Stomach (tissue), 9 donors: ENCODE results near the gene BET1L. TPM values are rescaled to one million over a fixed set of nuclear protein-coding genes. Genes with fewer than 3 reads are reported as not detected.

Experiments used
- DNase-seq, 2 donors: peaks; one replicate each; pipeline versions ENCODE4 v3.0.0 to v3.0.0-alpha.2; 2013 to 2019
- H3K27ac ChIP-seq, 5 donors: fragments of 200-600 bp in 4 of 5; sonication (generic) in 4 of 5; one replicate each; pipeline ENCODE4 v1.5.1; 2013 to 2019; ENCODE audit warnings: mild to moderate bottlenecking in 1 of 5, moderate library complexity in 1 of 5
- H3K27me3 ChIP-seq, 3 donors: fragments of 200-600 bp; sonication (generic); one replicate each; pipeline ENCODE4 v1.5.1; 2017 to 2019; ENCODE audit warnings: mixed run types in 1 of 3
- H3K36me3 ChIP-seq, 4 donors: fragments of 200-600 bp; sonication (generic); 1 replicate in 3 of 4; 2 replicates in 1 of 4; pipeline ENCODE4 v1.5.1; 2016 to 2019
- H3K4me1 ChIP-seq, 4 donors: fragments of 200-600 bp; sonication (generic); one replicate each; pipeline ENCODE4 v1.5.1; 2016 to 2019
- H3K4me3 ChIP-seq, 4 donors: fragments of 200-600 bp; sonication (generic) in 3 of 4; one replicate each; pipeline ENCODE4 v1.5.1; 2016 to 2019; ENCODE audit warnings: mild to moderate bottlenecking in 1 of 4
- H3K9me3 ChIP-seq, 4 donors: fragments of 200-600 bp; sonication (generic); one replicate each; pipeline ENCODE4 v1.5.1; 2016 to 2019
- EP300 ChIP-seq: sonication (generic); formaldehyde crosslinking; IDR thresholded peaks from one replicate; pipeline ENCODE4 v1.6.1; 2017; ENCODE audit warnings: antibody characterized with exemption
- POLR2A ChIP-seq, 4 donors: fragments of 450-650 bp; IDR thresholded peaks; one replicate each; pipeline ENCODE4 v1.6.1; 2016; ENCODE audit warnings: antibody characterized with exemption in 4 of 4, control low read depth in 2 of 4, mild to moderate bottlenecking in 1 of 4, moderate library complexity in 1 of 4
- POLR2AphosphoS5 ChIP-seq, 3 donors: sonication (generic); formaldehyde crosslinking; IDR thresholded peaks; one replicate each; pipeline ENCODE4 v1.6.1; 2016; ENCODE audit warnings: antibody characterized with exemption in 3 of 3
- WGBS, 5 donors: extraction: QIAGEN DNeasy Blood & Tissue Kit in 3 of 5; methylation state at CpG; one replicate each; pipeline versions ENCODE4 v1.1.5 to v1.1.7; 2013 to 2018; 5-methylcytosine and 5-hydroxymethylcytosine counted together
- intact Hi-C: fragments of 100-400 bp; cut with DNase I; formaldehyde crosslinking; loops from one replicate; pipeline ENCODE4 v1.15.1; 2023; ENCODE audit warnings: low total_unique reads
- polyA plus RNA-seq, 3 donors: library from polyadenylated mRNA; stranded (reverse); fragments of 200-250 nt; gene quantifications; one replicate each; pipeline ENCODE4 v1.2.3, GENCODE V29; 2013
- total RNA-seq, 5 donors: library from RNA; depleted of rRNA; stranded (reverse); fragments of >200 nt; gene quantifications; one replicate each; pipeline versions ENCODE4 v1.1.0 to v1.2.3, GENCODE V29; 2014 to 2016
- TF ChIP-seq, protein P1 (sequence below), 7 experiments: fragments of 450-650 bp in 4 of 7; fragments of 200-600 bp in 3 of 7; sonication (generic) in 3 of 7; IDR thresholded peaks; one replicate each; pipeline ENCODE4 v1.5.1; 2016 to 2019; ENCODE audit warnings: antibody characterized with exemption in 7 of 7, control low read depth in 2 of 7, mild to moderate bottlenecking in 1 of 7
- donor health status: healthy with polysubstance abuse.
- donor health status: Bipolar disorder and iron deficiency.
- donor health status: healthy.

Gene BET1L
- total and polyA plus RNA-seq, 8 donors = 7.0 to 38.3 (median 26.6) TPM

GRCh38 chr11:206002-206384 lies 1.2 kb downstream of the BET1L start:
- Histone ChIP-seq H3K9me3 (no peaks in the 10 kb centered on the region), H3K27me3 (no peaks in the 10 kb centered on the region), H3K27ac (peak overlapping the region in 4 of 5 donors; percentile 98 to 100 (median 99)), H3K4me1 (peaks cover 31 to 75% (median 64%) of the 10 kb centered on the region in 4 donors), H3K36me3 (peaks cover 22 to 62% (median 60%) of the 10 kb centered on the region in 4 donors), H3K4me3 (peak overlapping the region; percentile 82 to 100 (median 92))
- DNase-seq = peak; percentile 11 to 23
- WGBS, 5 donors = 64 to 75% (median 71%) methylated on average over 6 to 7 of the region's 7 CpGs
- intact Hi-C loops = no loop called here
- TF ChIP-seq, protein P1, sequence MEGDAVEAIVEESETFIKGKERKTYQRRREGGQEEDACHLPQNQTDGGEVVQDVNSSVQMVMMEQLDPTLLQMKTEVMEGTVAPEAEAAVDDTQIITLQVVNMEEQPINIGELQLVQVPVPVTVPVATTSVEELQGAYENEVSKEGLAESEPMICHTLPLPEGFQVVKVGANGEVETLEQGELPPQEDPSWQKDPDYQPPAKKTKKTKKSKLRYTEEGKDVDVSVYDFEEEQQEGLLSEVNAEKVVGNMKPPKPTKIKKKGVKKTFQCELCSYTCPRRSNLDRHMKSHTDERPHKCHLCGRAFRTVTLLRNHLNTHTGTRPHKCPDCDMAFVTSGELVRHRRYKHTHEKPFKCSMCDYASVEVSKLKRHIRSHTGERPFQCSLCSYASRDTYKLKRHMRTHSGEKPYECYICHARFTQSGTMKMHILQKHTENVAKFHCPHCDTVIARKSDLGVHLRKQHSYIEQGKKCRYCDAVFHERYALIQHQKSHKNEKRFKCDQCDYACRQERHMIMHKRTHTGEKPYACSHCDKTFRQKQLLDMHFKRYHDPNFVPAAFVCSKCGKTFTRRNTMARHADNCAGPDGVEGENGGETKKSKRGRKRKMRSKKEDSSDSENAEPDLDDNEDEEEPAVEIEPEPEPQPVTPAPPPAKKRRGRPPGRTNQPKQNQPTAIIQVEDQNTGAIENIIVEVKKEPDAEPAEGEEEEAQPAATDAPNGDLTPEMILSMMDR (IDR thresholded peaks at IDR 0.05) = no peak
- TF ChIP-seq POLR2AphosphoS5 (IDR thresholded peaks at IDR 0.05) (no peak), EP300 (no peak), POLR2A (IDR thresholded peaks at IDR 0.05) (no peak)

DNA sequence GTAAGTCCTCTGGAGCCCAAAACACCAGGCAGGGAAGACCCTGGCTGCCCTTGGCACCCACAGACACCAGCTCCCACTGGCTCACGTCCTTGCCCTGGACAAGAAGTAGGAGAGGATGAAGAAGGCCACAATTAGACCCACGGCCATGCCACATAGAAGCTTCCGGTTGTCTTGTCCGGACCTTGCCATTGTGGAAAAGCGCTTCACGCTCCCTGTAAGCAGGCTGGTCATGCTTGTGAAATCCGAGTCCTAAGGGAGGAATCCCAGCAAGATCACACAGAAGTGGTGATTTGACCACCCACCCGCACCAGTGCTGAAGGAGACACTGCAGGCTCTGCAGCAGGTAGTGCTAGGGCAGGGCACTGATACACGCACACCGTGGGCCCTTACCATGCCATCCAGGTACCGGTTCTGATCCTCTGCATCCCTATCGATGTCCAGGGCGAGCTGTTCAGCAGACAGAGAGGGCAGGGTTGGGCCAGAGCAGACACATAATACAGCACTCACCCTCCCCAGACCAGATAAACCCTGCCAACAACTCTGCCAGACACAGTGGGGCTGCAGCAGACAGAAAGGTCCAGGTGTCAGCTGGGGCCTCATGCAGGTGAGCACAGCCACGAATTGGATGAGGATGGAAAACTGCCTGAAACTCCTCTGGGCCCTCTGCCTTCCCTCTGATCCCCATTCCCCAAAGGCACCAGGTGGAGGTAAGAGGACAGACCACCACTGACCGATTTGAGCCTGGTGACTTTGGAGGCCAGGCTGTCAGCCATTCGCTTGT lies 1.8 kb downstream of the BET1L start:
- Histone ChIP-seq H3K27me3 (no peaks in the 10 kb centered on the region), H3K9me3 (no peaks in the 10 kb centered on the region), H3K4me1 (peaks cover 27 to 69% (median 58%) of the 10 kb centered on the region in 4 donors), H3K27ac (no peak overlapping the region), H3K36me3 (peaks cover 18 to 62% (median 60%) of the 10 kb centered on the region in 4 donors), H3K4me3 (peak overlapping the region; percentile 82 to 100 (median 92))
- no peak for TF ChIP-seq POLR2A (IDR thresholded peaks at IDR 0.05)
- TF ChIP-seq, protein P1 (IDR thresholded peaks at IDR 0.05) = no peak
- TF ChIP-seq EP300 = no peak
- TF ChIP-seq POLR2AphosphoS5 (IDR thresholded peaks at IDR 0.05) = no peak
- intact Hi-C loops = no loop called here
- 86 to 90% (median 87%) methylated on average over 11 to 16 of the region's 16 CpGs for WGBS, 5 donors
- DNase-seq = peak; percentile 3 to 23

DNA sequence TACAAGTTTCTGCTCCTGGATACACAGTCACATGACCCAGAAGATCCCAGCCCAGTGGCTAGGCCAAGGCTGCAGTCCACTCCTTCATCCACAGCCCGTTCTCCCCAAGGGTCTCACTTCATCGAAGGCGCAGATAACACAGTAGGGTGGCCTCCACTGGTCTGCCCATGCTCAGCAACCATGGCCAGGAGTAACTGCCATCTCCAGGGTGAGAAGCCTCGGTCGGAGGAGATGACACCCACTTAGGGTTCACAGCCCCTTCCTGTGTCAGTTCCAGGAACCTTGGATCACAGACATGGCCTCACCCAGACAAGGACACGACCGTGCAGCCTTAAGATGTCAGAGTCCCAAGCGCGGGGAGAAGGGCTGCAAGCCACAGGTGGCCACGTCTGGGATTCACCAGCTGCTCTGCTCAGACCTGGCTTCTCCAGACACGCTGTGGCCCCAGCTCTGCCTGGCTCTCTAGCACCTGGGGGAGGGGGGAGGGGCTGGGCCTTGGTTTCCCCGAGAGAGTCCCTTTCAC lies 2.6 kb downstream of the BET1L start:
- H3K4me3 ChIP-seq = peak overlapping the region in 1 of 4 donors; percentile 90
- no peaks in the 10 kb centered on the region for H3K27me3 ChIP-seq
- peak overlapping the region in 1 of 5 donors; percentile 2 for H3K27ac ChIP-seq
- no peaks in the 10 kb centered on the region for H3K9me3 ChIP-seq
- intact Hi-C loops = no loop called here
- H3K4me1 ChIP-seq = peaks cover 19 to 62% (median 51%) of the 10 kb centered on the region in 4 donors
- 83 to 88% (median 87%) methylated on average over 5 to 12 of the region's 12 CpGs for WGBS, 5 donors
- peaks cover 12 to 62% (median 56%) of the 10 kb centered on the region in 4 donors for H3K36me3 ChIP-seq
- peak; percentile 6 to 14 for DNase-seq
- TF ChIP-seq POLR2AphosphoS5 (IDR thresholded peaks at IDR 0.05) = no peak

DNA sequence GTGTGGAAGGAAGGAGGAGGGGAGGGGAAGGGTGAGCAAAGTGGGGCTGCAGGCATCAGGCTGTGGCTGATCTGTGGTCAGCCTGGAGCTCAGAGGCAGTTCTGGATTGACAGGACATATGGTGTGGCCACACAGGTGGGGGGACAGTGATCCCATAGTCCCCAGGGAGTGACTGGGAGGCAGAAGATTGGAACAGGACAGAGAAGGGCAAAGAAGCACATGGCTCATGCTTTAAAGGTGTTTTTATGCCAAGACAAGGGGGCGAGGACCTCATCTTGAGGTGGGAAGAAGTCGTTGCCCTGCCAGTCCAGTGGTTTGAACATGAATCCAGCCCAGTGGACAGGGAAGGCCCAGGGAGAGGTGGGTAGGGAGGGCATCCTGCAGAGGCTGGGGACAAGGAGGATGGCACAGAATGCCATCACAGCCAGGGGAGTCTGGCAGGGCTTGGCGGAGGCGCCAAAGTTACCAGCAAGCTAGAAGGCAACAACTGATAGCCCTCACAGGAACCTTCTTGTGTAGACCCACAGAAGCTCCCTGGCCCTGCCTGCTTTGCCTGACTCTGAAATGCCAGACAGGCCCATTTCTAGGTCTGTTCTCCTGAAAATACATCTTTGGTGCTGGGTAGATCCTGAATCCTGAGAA lies 3.1 kb downstream of the BET1L start:
- Histone ChIP-seq H3K27ac (peak overlapping the region in 1 of 5 donors; percentile 17), H3K4me1 (peaks cover 13 to 56% (median 45%) of the 10 kb centered on the region in 4 donors), H3K27me3 (no peaks in the 10 kb centered on the region), H3K36me3 (peaks cover 12 to 58% (median 55%) of the 10 kb centered on the region in 4 donors), H3K9me3 (no peaks in the 10 kb centered on the region), H3K4me3 (no peak overlapping the region)
- no peak for TF ChIP-seq POLR2A (IDR thresholded peaks at IDR 0.05)
- TF ChIP-seq EP300 = no peak
- TF ChIP-seq, protein P1 (IDR thresholded peaks at IDR 0.05) = no peak
- TF ChIP-seq POLR2AphosphoS5 (IDR thresholded peaks at IDR 0.05) = no peak
- 88 to 95% (median 91%) methylated on average over 4 of the region's 4 CpGs for WGBS, 5 donors
- peak in 1 of 2 donors; percentile 16 for DNase-seq
- intact Hi-C loops = no loop called here
